Measurements from ENCODE around the gene ZNF486.
"Not testable (repeated sequence)": the region's sequence is repeated elsewhere in the genome, so short reads cannot be mapped to it uniquely, and the experiment has no call there.

The ZNF486 gene

GRCh38 chr19:20235156-20235555, 68.1 kb downstream of the ZNF486 start:
- no peak for DNase-seq

GRCh38 chr19:20237773-20238623, 71.0 kb downstream of the ZNF486 start:
- no peak for DNase-seq

GRCh38 chr19:20243629-20244028, 76.6 kb downstream of the ZNF486 start:
- DNase-seq = no peak

GRCh38 chr19:20244356-20244755, 77.3 kb downstream of the ZNF486 start:
- DNase-seq = no peak

- DNase-seq = no peak
These were observed 78.3 kb downstream of the ZNF486 start for GRCh38 chr19:20245309-20245708.

- DNase-seq = no peak
These were observed 80.1 kb downstream of the ZNF486 start for GRCh38 chr19:20247016-20247683.

- not testable (repeated sequence) for DNase-seq
These were observed 81.2 kb downstream of the ZNF486 start for GRCh38 chr19:20248258-20248657.
